Right kidney (tissue), 1 donor: ENCODE measurements around the gene NARS2.
"Not testable (repeated sequence)": the region's sequence is repeated elsewhere in the genome, so short reads cannot be mapped to it uniquely, and the experiment has no call there.

Experiments
- DNase-seq: peaks from one replicate; pipeline ENCODE4 v3.0.0-alpha.2; 2016

Gene NARS2

DNA sequence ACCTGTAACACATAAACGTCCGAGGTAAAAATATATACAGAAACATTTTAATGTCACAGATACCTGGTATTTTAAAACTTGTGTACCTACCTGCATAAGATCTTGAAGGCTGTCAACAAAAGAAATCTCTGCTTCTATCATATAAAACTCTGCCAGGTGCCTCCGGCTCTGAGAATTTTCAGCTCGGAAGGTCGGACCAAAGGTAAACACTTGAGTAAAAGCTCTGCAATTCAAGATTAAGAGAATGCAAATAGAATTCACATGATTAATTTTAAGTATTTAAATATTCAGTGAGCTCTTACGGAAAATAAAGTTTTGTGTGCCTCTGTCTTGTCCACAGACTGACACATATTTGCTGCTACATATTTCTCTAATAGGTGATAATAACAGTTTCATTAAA is 81.7 kb downstream of the NARS2 start:
- no peak for DNase-seq

DNA sequence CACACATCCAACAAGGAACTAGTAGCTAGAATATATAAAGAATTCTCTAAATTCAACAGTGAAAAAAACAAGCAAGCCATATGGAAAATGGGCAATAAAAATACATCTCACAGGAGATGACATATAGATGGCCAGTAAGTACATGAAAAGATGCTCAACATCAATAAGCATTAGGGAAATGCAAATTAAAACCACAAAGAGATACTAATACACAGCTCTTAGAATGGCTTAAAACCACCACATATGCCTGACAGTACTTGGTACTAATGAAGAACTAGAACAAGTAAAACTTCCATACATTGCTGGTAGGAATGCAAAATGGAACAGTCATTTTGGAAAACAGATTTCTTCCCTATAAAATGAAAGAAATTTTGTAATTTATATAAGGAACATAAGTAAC is 85.5 kb downstream of the NARS2 start:
- DNase-seq, result no peak

DNA sequence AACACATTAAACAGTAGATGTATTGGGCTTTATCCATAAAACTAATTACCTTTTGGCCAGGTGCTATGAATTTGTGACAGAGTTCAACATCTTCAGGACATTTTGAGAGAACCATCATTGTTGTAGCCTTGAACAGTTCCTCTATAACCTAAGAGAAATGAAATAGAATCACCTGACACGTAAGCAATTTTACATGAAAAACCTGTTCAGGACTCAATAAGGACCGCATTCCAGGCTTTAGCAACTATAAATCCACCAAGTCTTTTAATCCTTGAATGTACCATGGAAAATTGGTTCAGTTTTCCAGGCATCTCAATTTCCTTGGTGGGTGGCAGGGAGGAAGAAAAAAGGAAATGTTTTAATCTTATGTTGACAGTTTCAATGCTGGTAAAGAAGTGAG is 96.1 kb downstream of the NARS2 start:
- DNase-seq, result no peak

DNA sequence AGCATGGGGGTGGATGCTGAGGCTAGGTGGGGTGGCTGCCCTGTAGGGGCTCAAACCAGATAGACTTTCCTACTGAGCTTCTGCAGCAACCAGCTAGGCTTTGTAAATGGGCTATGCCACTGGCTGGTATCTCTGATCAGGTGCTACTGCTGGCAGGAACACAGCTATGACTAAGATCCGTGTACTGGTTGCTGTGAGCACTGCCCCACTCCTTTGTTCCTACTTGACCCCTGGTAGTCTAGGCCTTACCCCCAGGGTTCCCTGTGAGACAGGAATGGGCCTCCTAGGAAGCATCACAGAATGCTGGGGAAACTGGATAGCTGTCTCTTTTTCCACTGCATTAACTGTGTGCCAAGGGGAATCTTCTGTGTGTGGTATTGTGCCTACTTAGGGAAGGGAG is 98.6 kb downstream of the NARS2 start:
- no peak for DNase-seq

DNA sequence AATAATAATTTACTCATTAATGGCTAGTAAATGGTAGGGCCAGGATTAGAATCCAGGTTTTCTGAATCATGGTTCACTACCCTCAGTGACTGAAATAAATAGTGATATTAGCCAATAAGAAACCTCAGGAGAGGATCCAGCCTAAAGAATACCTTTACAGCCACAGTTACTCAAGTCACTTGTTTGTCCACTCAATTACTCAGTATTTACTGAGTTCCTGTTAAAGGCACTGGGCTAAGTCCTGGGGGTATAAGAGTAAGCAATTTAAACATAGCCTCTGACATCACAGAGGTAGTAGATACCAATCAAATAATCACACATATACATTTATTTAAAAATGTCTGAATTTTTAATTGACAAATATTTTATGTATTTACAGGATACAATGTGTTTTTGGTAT is 100.2 kb downstream of the NARS2 start:
- DNase-seq, result no peak

DNA sequence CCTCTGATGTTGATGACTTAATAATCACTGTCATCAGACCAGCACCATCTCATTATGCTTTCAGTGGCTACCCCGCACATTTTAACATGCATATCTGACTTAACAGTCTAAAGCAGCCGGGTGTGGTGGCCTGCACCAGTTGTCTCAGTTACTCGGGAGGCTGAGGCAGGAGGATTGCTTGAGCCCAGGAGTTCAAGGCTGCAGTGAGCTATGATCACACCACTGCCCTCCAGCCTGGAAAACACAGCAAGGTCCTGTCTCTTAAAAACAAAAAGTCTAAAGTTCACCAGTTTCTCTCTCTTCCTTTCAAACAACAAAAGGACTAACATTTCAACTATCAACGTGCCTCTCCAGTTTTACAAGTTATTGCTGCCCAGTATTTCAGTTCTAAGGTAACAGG is 101.8 kb downstream of the NARS2 start:
- DNase-seq, result no peak

DNA sequence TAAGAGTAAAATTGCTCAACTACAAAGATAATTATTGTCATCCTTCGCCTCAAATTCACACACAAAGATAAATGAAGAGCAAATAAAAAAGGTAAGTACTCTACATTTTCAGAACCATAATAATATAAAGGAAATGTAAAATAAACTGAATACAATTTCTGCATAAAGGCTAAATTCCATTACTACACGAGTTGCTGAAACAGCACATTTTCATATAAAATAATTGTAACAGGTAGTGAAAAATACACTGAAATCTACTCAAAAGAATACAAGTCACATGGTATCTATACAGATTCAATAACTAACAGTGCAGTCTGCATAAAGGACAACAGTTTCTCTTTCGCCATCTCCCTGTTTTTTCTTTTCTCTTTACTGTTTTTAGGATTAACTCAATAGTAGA is 102.3 kb downstream of the NARS2 start:
- DNase-seq, result no peak

DNA sequence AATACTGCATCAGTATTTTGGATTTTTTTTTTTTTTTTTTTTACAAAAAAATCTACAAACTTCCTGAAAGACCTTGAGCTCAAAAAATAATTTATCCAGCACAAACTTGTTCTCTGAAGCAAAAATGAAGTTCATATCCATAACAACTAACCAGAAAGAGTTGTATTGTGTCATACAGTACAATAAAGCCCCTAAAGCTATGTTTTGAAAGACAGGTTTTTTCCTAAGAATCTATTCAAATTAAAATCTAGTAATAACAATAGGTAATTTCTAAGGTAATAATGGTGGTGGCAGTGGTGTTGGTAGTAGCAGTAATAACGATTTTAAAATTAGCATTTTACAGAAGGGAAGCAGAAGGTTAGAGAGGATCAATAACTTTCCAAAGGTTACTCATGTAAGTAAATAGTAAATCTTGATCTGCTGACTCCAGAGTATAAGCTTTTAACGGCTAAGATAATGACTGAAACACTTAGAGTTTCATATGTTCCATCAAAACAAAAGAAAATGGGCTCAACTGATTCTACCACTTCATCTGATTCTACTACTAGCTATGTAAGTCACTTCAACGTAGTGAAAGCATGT is 103.7 kb downstream of the NARS2 start:
- DNase-seq, result no peak

DNA sequence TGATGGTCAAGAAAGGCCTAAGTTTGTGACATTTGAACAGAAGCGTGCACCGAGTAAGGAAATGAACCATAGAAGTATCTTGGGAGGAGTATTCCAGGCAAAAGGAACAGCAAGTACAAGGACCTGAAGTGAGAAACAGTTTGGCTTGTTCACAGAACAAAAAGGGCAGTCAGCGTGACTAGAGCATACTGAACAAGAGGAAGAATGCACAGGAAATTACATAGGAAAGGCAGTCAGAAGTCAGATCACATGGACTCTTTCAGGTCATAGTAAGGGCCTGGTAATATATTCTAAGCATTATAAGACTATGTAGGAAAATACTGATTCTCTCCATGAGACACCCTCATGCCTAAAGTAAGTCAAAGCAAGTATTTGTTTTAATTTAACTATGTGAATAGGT is 104.8 kb downstream of the NARS2 start:
- DNase-seq, result no peak

DNA sequence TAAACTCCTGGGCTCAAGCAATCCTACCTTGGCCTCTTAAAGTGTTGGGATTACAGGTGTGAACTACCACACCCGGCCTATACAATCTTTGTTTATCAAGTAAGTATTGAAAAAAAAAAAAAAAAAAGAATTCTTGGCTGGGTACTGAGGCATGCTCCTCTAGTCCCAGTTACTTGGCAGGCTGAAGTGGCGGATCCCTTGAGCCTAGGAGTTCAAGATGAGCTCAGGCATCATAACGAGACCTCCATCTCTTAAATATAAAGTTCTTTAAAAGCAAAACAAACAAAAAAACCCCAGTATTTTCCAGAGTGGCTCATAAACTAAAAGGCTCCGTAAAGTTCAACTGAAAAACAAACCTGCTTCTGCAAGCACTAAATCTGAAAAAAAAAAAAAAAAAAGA is 106.7 kb downstream of the NARS2 start:
- no peak for DNase-seq

DNA sequence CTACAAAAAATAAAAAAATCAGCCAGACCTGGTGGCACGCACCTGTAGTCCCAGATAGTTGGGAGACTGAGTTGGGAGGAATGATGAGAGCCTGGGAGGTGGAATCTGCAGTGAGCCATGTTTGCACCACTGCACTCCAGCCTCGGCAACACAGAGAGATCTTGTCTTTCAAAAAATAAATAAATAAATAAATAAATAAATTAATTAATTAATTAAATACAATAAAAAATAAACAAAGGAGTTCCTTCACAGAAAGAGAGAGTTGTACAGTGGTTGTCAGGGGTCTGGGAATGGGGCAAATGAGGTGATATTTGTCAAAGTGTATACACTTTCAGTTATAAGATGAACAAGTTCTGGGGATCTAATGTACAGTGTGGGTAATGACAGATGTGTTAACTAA is 107.3 kb downstream of the NARS2 start:
- DNase-seq, result no peak

DNA sequence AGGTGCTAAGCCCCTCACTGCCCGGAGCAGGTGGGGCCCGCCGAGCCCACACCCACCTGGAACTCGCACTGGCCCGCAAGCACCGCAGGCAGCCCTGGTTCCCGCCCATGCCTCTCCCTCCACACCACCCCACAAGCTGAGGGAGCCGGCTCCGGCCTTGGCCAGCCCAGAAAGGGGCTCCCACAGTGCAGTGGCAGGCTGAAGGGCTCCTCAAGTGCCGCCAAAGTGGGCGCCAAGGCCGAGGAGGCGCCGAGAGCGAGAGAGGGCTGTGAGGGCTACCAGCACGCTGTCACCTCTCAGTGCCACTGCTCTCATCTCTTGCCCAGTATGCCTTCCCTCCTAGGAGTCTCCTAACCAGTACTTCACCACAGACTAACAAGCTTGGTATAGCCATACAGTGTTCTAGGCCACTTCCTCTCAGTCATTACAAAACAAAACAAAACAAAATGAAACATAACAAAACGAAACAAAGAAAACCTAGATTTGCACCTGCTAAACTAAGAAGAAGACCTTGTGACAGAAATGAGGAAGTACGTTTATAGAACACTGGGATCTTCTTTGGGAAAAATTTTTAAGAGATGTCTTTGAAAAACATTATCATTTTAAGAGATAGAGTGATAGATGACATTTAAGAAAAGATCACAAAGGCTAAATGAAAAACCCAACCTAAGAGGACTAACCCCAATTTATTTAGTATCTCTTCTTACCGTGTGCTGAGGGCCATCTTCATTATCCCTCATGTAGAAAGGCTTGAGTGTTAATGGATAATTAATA is 109.3 kb downstream of the NARS2 start:
- DNase-seq, result no peak

DNA sequence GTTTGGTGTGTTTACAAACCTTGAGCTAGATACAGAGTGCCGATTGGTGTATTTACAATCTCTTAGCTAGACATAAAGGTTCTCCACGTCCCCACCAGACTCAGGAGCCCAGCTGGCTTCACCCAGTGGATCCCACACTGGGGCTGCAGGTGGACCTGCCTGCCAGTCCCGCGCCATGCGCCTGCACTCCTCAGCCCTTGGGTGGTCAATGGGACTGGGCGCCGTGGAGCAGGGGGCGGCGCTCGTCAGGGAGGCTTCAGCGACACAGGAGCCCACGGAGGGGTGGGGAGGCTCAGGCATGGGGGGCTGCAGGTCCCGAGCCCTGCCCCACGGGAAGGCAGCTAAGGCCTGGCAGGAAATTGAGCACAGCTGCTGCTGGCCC is 109.9 kb downstream of the NARS2 start:
- not testable (repeated sequence) for DNase-seq

DNA sequence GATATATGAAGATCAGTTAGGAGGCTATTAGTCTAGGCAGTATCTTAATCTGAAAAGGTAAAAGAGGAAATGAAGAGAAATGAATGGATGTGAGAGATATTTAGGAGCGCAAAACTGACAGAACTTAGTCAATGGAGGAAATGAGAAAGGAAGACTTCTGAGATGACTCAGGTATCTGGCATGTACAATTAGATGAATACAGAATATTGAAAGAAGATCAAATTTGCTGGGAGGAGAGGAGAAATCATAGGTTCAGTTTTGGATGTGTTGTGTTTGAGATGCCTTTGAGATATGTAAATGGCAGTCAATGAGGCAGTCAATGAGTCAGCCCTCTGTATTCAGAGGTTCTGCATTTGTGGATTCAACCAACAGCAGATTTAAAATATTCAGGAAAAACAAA is 114.2 kb downstream of the NARS2 start:
- no peak for DNase-seq

DNA sequence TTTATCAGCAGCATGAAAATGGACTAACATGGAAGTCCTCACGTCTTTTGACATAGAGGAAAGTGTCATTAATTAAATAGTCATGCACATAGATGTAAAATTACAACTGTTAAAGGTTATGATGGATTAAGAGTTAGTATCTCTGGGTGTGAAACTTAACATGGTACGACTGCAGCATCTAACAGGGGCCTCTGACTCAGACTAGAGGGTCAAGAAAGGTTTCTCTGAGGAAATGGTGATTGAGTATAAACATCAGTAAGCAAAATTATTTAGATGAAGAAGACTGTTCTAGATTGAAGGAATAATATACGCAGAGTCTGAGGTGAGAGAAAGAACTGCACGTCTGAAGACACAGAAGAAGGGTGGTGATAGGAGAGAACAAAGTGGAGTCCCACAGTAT is 114.9 kb downstream of the NARS2 start:
- no peak for DNase-seq

DNA sequence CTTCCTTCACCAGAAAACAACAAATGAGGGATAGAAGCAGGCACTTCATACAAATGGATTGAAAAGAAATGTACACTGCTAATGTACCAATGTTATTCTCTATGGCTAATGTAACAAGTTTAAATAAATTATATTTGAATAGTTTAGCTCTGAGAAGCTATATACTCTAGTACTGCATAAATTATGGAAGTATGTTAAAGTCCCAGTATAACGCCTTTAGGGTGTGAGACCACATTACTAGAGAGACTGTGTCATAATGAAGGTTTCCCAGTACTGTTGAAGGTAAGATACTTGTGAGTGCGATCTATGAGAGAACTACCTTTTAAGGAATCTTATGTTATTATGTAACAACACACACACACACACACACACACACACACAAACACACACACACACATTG is 117.2 kb downstream of the NARS2 start:
- DNase-seq, result no peak

DNA sequence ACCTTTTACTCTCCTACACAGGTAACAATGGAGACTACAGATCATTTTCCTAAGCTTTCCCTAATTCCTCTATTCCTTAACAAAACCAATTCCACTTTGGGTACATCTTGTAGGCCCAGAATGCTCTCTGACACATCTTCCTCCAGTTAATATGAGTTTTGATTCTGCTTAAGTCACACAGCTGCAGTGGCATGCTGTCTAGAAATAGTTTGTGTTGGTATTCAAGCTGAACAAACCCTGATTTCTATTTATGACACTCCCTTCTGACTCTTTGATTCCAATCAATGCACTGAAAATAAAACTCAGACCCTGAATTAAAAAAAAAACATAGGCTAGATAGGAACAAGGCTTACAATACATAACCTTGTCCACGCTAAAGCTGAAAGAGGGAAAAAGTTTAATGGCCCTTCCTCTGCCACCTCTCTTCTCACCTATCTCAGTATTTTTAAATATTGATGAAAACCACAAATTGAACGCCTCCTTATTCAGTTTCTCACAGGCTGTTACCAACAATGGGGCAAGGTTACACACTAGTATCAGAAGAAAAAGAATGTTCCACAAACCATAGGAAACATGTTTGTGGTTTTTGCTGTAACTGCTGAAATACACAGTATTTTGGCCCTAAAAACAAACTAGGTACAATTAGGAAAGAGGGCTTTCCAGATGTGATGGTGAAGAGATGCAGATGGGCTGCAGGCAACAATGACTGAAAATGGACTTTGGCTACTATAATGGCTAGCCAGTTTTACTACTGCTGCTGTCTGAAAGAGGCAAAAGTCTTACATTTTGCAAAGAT is 121.3 kb downstream of the NARS2 start:
- DNase-seq, result no peak

DNA sequence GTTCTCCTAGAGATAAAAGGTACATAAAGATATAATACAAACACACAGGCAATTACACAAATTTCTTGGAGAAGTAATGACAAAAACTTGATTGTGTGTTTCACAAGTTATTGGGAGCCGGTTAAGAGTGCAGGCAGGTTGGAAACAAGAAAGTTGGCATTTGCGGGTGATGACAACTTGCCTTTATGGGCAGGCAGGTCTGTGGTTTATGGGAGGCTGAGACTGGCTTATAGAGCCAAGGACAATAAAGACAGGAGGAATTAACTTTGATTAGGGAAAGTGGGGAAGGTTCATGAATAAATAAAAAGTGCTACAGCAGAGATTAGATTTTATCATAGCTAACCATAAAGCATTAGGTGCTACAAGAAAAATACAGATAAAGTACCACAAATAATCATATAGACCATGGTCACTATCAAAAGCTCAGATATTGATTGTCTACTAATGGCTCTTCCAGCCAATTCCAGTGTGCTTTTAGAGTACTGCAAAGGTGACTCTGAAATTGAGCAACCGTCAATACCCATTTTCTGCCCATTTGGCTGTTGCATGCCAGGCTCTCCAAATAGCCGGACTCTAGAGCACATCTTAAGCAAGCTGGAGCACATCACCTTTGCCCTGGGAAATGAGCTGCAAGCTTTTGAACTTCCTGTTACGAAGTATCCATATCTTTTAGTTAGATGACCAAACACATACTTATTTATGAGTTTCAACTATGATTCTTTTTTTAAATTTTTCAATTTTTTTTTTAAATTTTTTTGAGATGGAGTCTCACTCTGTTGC is 123.1 kb downstream of the NARS2 start:
- no peak for DNase-seq

DNA sequence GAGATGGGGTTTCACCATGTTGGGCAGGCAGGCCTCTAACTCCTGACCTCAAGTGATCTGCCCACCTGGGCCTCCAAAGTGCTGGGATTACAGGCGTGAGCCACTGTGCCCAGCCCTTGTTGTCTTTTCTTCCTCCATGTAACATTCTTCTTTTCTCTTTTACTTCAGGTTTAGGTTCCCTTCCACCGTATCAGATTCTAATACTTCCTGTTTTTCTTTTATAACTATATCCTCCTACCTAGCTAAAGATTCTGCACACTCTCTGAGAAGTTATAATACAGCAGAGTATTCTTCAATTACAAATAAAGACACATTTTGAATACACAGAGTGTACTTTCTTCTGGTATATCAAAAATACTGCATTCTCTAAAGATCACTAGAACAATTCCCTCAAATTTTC is 123.8 kb downstream of the NARS2 start:
- no peak for DNase-seq

DNA sequence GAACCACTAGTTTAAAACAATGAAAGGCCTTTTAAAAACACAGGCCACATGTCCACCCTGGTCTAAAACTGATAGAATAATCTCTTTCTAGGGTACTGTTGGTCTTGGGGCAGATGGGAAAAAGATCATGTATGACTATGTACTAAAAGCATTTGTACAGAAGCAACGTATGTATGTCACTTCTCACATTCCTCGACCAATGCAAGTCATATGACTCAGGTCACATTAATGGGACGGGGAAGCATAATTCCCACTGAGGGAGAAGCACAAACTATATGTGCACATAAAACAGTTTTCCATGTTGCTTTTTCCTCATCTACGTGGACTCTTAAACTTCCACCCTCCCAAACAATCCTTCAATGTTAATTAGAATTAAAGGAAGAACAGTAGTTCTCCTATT is 124.8 kb downstream of the NARS2 start:
- DNase-seq, result no peak

DNA sequence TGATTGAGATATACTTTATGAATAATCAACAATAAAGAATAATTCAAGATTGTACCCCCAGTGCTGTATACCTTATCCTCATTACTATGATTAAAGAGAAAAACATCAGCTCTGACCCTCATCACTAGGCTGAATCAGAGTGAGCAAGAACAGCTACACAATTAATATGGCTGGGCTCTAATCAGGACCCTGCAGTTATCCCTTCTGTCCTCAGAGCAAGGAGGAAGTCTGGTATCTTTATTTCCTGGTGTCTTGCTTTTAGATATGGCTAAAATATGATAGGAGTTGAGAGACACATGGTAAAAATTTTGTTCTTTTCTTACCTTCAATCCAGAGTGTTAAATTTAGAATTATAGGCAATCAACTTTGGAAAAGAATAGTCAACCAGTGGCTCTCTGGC is 128.5 kb downstream of the NARS2 start:
- DNase-seq, result no peak

DNA sequence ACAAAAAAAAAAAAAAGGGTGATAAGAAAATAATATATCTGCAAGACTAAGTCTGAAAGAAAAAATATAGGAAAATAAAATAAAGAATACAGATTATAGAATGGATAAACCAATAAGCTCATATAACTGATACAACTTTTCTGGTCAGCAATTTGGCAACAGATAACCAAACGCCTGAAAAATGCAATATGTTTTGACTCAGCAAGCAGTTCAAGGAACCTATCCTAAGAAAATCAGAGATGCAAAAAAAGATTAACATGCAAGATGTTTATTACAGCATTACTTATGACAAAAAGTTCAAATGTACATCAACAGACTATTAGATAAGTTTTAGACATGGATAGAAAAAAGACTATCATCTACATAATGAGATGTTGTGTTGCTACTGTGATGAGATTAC is 129.9 kb downstream of the NARS2 start:
- no peak for DNase-seq

DNA sequence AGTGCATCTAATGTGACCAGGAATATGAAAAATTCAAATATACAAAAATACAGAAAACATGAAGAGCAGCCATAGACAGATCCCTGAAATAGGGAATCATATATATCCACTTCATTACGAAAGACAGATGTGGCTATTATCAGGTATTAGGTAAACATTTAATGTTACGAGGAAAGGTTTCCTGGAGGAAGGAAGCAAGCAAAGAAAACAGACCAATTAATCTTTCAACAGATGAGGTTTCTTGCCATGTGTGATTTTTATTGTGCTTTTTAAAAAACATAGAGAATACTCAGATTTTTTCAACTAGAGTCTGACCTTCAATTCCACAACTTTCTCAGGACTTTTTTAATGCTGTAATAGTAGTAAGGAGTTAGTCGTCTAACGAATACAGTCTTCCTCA is 132.7 kb downstream of the NARS2 start:
- DNase-seq, result no peak
